Activated CD8-positive, alpha-beta memory T cell treated with anti-CD3 and anti-CD28 coated beads, Interleukin-2, amount 50 U/mL, for 4 hours (primary cell): ENCODE data around the gene FBXL17.

ENCODE experiments used
- DNase-seq: peaks from one replicate; pipeline ENCODE4 v3.0.0-alpha.2; 2020

FBXL17 gene

DNA sequence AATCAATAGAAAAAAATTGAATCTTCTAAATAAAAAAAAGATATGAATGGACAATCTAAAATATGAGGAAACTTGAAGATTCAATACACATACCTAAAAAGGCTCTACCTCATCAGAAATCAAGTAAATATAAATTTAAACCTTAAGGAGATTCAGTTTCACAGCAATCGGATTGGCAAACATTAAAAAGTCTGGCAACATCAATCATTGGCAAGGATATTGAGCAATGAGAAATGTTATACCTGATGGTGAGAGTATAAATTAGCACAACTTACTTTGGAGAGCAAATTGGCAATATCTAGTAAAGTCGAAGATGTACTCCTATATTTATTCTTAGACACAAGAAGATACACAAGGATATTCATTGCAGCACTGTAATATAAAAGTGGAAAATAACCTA lies 436.8 kb downstream of the FBXL17 start:
- no peak for DNase-seq

DNA sequence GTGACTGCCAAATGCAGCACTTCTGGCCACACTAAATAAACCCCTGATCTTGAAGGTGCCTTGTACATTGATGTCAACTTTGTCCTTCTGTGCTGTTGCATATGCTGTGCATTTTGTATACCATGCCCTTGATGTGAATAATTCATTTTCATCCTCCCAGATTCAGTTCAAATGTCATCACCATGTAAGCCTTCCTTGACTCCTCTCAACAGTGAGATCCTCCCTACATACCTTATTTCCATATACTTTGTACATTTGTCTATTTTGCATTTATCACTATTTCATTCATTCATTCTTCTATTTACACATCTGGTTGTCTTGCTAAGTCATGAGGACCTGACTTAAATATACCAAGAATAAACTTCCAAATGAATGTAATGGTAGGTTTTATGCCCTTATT lies 438.0 kb downstream of the FBXL17 start:
- no peak for DNase-seq

DNA sequence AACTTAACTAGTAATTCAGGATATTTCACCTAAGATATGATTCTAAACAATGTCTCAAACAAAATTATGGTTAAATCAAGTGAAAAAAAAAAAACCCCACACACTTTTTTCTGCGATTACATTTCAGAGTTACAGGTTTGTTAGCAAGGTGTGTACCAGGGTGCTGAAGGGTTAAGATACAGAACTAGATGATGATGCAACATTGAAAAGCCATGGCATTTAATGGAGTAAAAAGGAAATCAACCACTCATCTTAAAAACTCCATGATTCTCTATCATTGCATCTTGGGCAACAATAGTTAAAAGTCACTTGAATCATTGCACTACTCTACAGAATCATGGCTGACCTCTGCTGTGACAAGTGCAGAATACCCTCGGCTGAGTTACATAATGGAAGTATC lies 440.9 kb downstream of the FBXL17 start:
- DNase-seq, result no peak

GRCh38 chr5:107937651-107938355 lies 444.1 kb downstream of the FBXL17 start:
- DNase-seq, result no peak

DNA sequence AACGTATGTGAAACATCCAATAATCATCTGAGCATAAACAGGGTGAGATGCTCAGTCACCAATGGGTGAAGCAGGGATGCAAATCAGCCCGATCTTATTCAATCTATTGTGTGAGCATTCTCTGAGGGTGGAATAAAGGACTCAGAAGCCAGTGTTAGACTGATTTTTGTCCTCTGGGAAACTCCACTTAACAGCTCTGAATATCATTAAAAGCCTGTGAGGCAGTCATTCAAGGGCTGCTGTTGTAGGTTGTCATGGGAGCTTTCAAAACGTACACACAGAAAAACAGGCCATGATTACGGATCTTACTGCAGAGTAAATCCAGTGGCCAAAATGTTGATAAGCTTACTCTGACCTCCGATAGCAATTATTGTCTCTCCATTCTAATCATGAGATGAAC lies 444.7 kb downstream of the FBXL17 start:
- DNase-seq, result no peak

GRCh38 chr5:107936515-107936914 lies 445.4 kb downstream of the FBXL17 start:
- DNase-seq, result no peak

- DNase-seq, result no peak
These were observed 446.3 kb downstream of the FBXL17 start for GRCh38 chr5:107935645-107936044.

DNA sequence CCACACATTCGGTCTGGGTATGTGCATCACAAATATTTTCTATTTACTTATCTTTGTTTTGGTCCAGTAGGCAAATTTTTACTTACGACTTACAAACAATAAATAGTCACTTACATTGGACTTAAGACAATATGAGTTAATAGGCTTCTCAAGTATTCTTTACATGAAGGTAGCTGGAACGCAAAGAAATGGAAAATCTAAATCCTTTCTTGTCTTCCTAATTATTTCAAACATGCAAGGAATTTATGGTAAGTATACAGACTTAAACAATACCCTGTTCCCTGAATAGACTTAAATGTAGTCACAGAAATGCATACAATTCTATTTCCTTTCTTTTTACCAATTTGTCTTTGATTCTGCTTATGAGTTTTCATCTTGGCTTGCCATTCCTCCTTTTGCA lies 448.6 kb downstream of the FBXL17 start:
- DNase-seq, result no peak

DNA sequence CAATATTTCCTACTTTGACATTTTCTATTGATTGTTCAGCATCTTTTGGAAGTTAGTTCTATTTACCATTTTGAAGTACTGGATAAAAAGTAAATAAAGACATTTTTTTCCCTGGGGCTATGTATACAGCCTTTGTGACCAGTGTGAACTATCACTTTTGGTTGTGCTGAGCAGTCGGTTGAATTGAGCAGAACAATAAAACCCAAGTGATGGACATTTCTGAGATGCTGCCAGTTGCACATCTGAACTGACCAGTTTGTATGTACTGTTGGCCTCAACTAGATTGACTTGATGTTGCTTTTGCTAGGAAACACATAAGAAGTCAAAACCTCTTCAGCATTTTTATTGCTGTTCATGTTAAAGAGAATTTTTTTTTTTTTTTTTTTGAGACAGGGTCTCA lies 451.0 kb downstream of the FBXL17 start:
- no peak for DNase-seq

DNA sequence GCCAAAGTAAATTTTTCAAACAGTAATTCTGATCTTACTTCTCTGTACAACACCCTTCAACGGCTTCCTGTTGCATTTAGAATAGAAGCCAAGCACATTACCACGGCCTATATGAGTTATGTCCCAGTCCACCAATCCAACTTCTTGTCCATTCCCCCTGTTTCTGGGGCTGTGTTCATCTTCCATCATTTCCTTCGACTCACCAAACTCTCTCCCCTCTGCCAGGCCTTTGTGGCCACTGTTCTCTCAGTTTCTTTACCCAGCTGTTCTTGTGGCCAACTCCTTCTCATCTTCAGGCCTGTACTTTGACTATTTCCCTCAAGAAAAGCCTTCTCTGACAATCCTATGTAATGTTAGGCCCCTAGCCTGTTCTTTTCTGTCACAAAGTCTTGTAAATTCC lies 451.8 kb downstream of the FBXL17 start:
- DNase-seq, result no peak

DNA sequence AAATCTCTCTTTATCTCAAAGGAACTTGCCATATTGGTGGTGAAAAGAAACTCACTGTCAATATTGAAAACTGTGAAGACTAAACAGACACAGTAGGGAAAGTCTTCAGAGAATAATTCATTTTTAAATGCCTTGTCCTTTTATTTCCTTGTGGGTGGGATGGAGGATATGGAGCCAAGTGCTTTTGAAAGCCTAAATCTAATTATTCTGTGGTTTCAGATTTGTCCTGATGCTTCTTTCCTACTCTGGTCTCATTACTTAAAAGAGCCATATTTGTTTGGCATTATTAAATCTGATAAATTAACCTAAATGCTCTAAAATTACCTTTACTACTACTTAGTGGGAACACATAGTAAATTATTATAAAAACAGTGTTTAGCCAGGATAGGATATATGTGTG lies 452.8 kb downstream of the FBXL17 start:
- no peak for DNase-seq

DNA sequence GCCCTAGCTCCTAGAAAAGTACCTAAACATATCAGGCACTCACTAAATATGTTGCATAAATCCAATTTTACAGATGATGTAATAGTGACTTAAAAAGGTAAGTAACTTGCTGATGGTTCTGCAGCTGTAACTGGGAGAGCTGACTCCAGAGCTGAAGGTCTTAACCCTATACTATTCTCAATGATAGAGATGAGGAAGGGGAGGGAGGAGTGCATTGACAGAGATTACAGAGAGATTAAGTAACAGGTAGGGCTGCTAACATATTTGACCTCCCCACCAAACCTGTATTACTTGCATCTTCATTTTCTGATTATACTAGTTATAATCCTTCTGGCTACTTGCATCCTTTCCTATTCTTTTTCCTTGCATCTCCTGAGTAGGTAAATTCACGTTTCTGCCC lies 455.8 kb downstream of the FBXL17 start:
- DNase-seq, result no peak

DNA sequence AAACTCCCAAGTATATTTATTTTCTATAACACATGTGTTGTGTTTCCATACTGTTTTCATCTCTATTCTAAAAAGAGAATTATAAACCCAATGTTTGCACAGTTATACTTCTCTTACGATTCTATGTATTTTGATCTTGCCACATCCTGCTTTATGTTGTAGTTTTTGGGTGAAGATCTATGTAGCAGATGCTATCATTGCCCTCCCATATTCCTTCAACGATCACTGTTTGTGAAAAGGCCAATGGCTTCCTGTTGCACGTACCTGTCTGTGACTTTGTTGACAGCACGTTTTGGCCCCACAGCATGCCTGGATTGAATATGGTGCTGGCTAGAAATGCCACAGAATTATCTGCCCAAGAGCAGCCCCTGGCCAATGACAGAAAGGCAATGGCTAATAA lies 456.7 kb downstream of the FBXL17 start:
- DNase-seq, result no peak

DNA sequence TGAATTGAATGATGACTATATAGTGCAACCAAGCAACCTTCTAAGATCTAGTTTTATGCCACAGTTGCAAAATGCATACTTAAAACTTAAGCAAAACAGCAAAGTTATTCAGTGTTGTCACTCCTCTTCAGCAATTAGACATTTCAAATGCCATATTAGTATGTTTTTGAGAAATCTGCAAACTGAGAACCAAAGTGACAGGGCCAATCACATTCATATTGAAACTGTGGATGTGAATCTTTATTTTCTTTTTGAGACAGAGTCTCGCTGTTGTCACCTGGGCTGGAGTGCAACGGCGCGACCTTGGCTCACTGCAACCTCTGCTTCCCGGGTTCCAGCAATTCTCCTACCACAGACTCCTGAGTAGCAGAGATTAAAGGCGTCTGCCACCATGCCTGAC lies 461.9 kb downstream of the FBXL17 start:
- DNase-seq, result no peak

GRCh38 chr5:107919361-107919760 lies 462.5 kb downstream of the FBXL17 start:
- DNase-seq, result no peak

- DNase-seq, result no peak
These were observed 463.9 kb downstream of the FBXL17 start for GRCh38 chr5:107917983-107918382.

DNA sequence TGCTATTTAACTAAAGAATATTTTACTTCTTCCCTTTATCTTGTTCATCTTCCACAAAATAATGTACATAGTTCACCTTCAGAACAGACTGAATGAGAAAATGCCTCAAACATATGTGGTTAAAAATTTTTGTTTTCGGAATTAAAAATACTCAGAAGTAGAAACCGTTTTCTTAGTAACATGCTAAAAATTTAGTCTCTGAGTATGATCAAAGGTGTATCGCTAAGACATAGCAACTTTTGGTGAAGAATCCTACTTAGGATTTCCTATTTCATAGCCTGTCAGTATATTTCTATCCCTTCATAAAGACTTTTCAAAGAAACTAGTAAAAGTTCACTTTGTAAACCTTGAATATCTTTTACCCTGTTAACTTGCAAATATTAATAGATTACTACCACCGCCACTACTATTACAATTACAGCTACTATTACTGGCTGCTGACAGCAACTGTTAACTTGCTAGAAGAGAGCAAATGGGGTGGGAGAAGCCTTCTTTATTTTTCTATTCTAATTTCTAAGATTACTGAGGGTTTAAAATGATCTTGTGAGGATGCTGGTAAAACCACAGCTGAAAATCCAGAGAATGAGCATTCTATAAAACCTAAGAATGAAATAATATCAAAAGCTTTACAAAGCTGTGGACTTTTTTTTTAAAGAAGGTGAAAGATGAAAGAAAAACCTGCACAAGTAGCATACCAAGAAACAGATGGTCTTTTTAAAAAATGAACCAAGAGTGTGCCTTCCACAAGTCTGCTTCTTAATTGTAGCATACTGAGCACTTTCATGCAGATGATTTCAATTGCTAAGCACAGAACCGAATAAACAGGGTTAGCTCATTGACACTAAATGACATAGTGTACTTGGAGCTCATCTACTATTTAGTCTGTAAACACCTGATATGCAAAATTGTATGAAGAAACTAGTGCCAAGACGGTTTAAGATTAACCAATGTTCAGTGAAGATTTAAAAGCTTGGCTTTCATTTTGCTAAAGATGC lies 464.9 kb downstream of the FBXL17 start:
- DNase-seq, result no peak

- DNase-seq, result no peak
These were observed 466.6 kb downstream of the FBXL17 start for GRCh38 chr5:107915176-107915812.

DNA sequence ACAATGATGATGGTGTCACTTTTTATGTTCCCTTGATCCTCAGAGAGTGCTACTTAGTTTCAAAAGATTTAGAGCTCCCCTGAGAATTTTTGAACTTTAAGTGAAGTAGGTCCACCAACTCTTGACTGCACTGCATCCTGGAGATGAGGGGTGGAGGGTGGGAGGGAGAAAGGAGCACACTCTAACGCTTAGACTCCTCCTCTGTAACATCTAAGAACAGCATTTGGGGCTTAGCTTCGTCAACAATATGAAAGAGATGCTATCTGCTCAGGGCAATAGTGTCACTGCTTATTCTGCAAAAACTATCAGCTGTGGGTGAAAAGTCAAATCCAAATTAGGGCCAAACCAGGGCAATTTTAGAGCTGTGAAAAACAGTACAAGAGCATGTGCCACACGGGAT lies 468.4 kb downstream of the FBXL17 start:
- DNase-seq, result no peak

- DNase-seq, result no peak
These were observed 481.2 kb downstream of the FBXL17 start for GRCh38 chr5:107900721-107901120.

GRCh38 chr5:107894361-107894760 lies 487.5 kb downstream of the FBXL17 start:
- DNase-seq, result no peak

GRCh38 chr5:107893642-107894041 lies 488.3 kb downstream of the FBXL17 start:
- no peak for DNase-seq

GRCh38 chr5:107889387-107889786 lies 492.5 kb downstream of the FBXL17 start:
- DNase-seq, result no peak

DNA sequence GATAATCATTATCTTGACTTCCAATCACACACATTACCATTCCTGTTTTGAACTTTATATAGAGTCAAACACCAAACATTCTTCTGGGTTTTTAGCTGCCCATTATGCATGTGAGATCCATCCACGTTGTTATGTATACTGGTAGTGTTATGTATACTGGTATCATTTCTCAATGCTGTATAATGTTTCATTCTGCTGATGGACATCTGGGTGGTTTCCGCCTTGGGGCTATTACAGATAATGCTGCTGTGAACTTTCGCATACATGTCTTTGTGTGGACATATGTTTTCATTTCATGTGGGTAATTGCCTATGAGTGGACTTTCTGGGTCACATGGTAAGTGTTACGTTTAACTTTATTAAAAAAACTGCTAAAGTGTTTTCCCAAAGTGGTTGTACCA lies 493.4 kb downstream of the FBXL17 start:
- DNase-seq, result no peak
